Smooth muscle cell (in vitro differentiated cells): ENCODE measurements around the gene SLC46A3. TPM values are rescaled to one million over a fixed set of nuclear protein-coding genes. Genes with fewer than 3 reads are reported as not detected.

Source experiments
- DNase-seq: peaks from one replicate; lab custom pipeline; 2025; ENCODE audit not compliant: unreplicated experiment; lab: John Stamatoyannopoulos, UW
- H2AFZ ChIP-seq: fragments of 200-600 bp; sonication (generic); 2 replicates; pipeline ENCODE4 v1.6.0; 2016; ENCODE audit warnings: antibody characterized with exemption, low read depth, mild to moderate bottlenecking
- H3F3A ChIP-seq: fragments of 200-600 bp; sonication (generic); 2 replicates; pipeline ENCODE4 v1.6.0; 2017; ENCODE audit warnings: antibody characterized with exemption, low read depth
- H3K27ac ChIP-seq: fragments of 200-600 bp; sonication (generic); 2 replicates; pipeline ENCODE4 v1.5.1; 2016; ENCODE audit warnings: low read depth, mild to moderate bottlenecking
- H3K27me3 ChIP-seq: fragments of 200-600 bp; sonication (generic); 2 replicates; pipeline ENCODE4 v1.6.1; 2016; ENCODE audit warnings: low read depth, mild to moderate bottlenecking
- H3K36me3 ChIP-seq: fragments of 200-600 bp; sonication (generic); 2 replicates; pipeline ENCODE4 v1.5.1; 2016; ENCODE audit warnings: low read depth
- H3K4me1 ChIP-seq: fragments of 200-600 bp; sonication (generic); 2 replicates; pipeline ENCODE4 v1.5.1; 2016; ENCODE audit warnings: low read depth
- H3K4me2 ChIP-seq: fragments of 200-600 bp; sonication (generic); 2 replicates; pipeline ENCODE4 v1.6.0; 2016; ENCODE audit warnings: mild to moderate bottlenecking
- H3K4me3 ChIP-seq: fragments of 200-600 bp; sonication (generic); 2 replicates; pipeline ENCODE4 v1.5.1; 2016; ENCODE audit warnings: mild to moderate bottlenecking
- H3K79me2 ChIP-seq: fragments of 200-600 bp; sonication (generic); 2 replicates; pipeline ENCODE4 v1.6.0; 2016; ENCODE audit warnings: low read depth, mild to moderate bottlenecking
- H3K9ac ChIP-seq: fragments of 200-600 bp; sonication (generic); 2 replicates; pipeline ENCODE4 v1.6.0; 2016; ENCODE audit warnings: low read depth
- H3K9me3 ChIP-seq: fragments of 200-600 bp; sonication (generic); replicated peaks from 2 replicates; pipeline ENCODE4 v1.5.1; 2016; ENCODE audit warnings: low read depth
- H4K20me1 ChIP-seq: fragments of 200-600 bp; sonication (generic); 2 replicates; pipeline ENCODE4 v1.6.0; 2016; ENCODE audit warnings: low read depth
- CTCF ChIP-seq: fragments of 200-600 bp; sonication (generic); IDR thresholded peaks from 2 replicates; pipeline ENCODE4 v1.5.1; 2017; ENCODE audit warnings: borderline replicate concordance, mild to moderate bottlenecking, antibody characterized with exemption; ENCODE audit not compliant: insufficient read depth, poor library complexity, severe bottlenecking
- WGBS: methylation state at CpG from one replicate; pipeline ENCODE4 v1.1.7; 2016; ENCODE audit warnings: low lambda C conversion rate; 5-methylcytosine and 5-hydroxymethylcytosine counted together
- polyA plus RNA-seq: library from polyadenylated mRNA; unstranded; fragments of >200 nt; fragmentation: Nextera tagmentation; extraction: Ambion mirVana; gene quantifications from 2 replicates; pipeline ENCODE4 v1.2.1, GENCODE V29; 2016
- small RNA-seq: library from RNA; depleted of rRNA; stranded (forward); fragments of <200 nt; gene quantifications from one replicate; pipeline ENCODE3, GENCODE V24; 2014
- total RNA-seq: library from RNA; depleted of rRNA; stranded (reverse); fragments of >200 nt; gene quantifications from 2 replicates; pipeline ENCODE4 v1.2.3, GENCODE V29; 2014

The SLC46A3 gene
- total and polyA plus RNA-seq, 2 experiments from 2014 or later = 11.2 to 20.2 TPM

DNA sequence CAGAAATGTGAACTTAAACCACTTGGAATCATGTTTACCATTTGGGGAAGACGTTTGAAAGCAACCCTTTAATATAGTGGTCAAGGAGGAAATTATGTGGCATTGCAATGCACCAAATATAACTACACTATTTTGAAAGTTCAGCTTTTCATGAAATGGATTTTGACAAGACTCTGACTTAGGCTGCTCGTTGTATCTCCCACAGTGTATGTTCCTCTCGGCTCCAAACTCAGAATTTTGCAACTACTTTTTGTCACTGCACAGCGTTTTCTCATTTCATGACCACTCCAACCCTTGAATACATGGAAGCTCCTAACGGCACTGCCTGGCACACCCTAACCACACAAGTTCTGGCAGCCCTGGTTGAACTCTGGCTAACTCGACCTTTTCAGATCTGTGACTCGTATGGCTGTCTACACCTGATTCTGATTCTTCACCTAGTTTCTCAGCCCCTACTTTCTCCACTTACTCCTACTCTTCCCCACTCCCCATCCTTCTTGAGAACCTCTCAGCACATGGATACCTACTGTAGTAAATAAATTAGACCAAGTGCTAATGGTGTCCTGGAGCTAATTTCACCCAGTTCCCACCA is 66.9 kb downstream of the SLC46A3 start:
- TF ChIP-seq CTCF = no peak
- H3K9me3 ChIP-seq = no peaks in the 10 kb centered on the region
- H3K27me3 ChIP-seq = no peaks in the 10 kb centered on the region
- H3K27ac ChIP-seq = peak overlapping the region; percentile 11
- H2AFZ ChIP-seq = no peak overlapping the region
- H3K4me1 ChIP-seq = peaks cover 8% of the 10 kb centered on the region
- peaks cover 5% of the 10 kb centered on the region for H3F3A ChIP-seq
- no peaks in the 10 kb centered on the region for H4K20me1 ChIP-seq
- H3K36me3 ChIP-seq = no peaks in the 10 kb centered on the region
- 69% methylated on average over 7 of the region's 7 CpGs for WGBS
- peaks cover 33% of the 10 kb centered on the region for H3K79me2 ChIP-seq
- no peak for DNase-seq
- H3K4me2 ChIP-seq = peak overlapping the region; percentile 34
- no peak overlapping the region for H3K4me3 ChIP-seq
- no peak overlapping the region for H3K9ac ChIP-seq

DNA sequence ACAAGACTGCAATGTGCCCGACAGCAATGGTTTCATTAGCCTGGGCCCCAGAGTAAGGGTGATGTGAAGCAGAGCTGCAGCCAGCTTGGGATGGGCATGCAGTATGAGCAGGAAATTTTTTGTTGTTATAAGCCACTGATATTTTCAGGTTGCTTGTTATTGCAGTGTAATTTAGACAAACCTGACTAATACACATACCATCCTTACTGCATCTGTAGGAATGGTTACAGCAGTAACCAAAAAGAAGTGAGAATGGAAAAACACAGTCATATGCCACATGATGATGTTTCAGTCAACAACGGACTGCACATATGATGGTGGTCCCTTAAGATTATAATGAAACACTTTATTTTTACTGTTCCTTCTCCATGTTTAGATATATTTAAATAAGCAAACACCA is 68.5 kb downstream of the SLC46A3 start:
- peaks cover 2% of the 10 kb centered on the region for H3K4me1 ChIP-seq
- no peaks in the 10 kb centered on the region for H3K36me3 ChIP-seq
- no peak overlapping the region for H3K4me3 ChIP-seq
- H3K4me2 ChIP-seq = no peak overlapping the region
- 79% methylated on average over 2 of the region's 2 CpGs for WGBS
- H3K27me3 ChIP-seq = no peaks in the 10 kb centered on the region
- H3F3A ChIP-seq = no peaks in the 10 kb centered on the region
- DNase-seq = no peak
- no peak overlapping the region for H2AFZ ChIP-seq
- no peaks in the 10 kb centered on the region for H4K20me1 ChIP-seq
- no peak overlapping the region for H3K27ac ChIP-seq
- no peak overlapping the region for H3K9ac ChIP-seq
- TF ChIP-seq CTCF = no peak
- no peaks in the 10 kb centered on the region for H3K9me3 ChIP-seq
- H3K79me2 ChIP-seq = peaks cover 18% of the 10 kb centered on the region

Small RNA genes lying within 50 kb of the gene (small RNA-seq; reads per million reads assigned to genes)
- gene RNU6-53P = not detected

Other genes with a start within 250 kb of the SLC46A3 start
- gene FLT1, start 223.8 kb downstream of the SLC46A3 start, total RNA-seq = 738 and 786 TPM in 2 replicates
- gene FLT1, start 223.8 kb downstream of the SLC46A3 start, polyA plus RNA-seq = 329 and 495 TPM in 2 replicates
- gene POMP, start 59.8 kb downstream of the SLC46A3 start, total RNA-seq = 128 and 134 TPM in 2 replicates
- 245 and 265 TPM in 2 replicates for gene POMP, start 59.8 kb downstream of the SLC46A3 start, polyA plus RNA-seq
- gene MTUS2, start 101.4 kb upstream of the SLC46A3 start, total RNA-seq = 0.18 and 0.63 TPM in 2 replicates
- gene MTUS2, start 101.4 kb upstream of the SLC46A3 start, polyA plus RNA-seq = 0.06 and 2.0 TPM in 2 replicates